Kidney (tissue), 14 donors: Measurements from ENCODE around the gene C16orf74. TPM values are rescaled to one million over a fixed set of nuclear protein-coding genes. Genes with fewer than 3 reads are reported as not detected.

ENCODE experiments used
- DNase-seq, 5 donors: peaks; one replicate each; pipeline ENCODE4 v3.0.0-alpha.2; 2013 to 2020
- FAIRE-seq: peaks from 2 replicates; lab custom pipeline; 2012; peaks lifted over from hg19 to GRCh38; lab: Jason Lieb, UNC
- H3K27ac ChIP-seq, 2 donors: one replicate each; pipeline ENCODE4 v1.7.0; 2013; ENCODE audit warnings: low read depth in 2 of 2, low read length in 2 of 2, inconsistent platforms in 1 of 2
- H3K27me3 ChIP-seq: one replicate; pipeline ENCODE4 v1.7.1; 2013; ENCODE audit warnings: low read length, inconsistent platforms; ENCODE audit not compliant: control insufficient read depth, insufficient read depth
- H3K36me3 ChIP-seq, 3 donors: one replicate each; pipeline versions ENCODE4 v1.7.0 to v1.7.1; 2013; ENCODE audit warnings: low read length in 3 of 3, control low read depth in 1 of 3, inconsistent platforms in 1 of 3; ENCODE audit not compliant: insufficient read depth in 3 of 3, control insufficient read depth in 2 of 3
- H3K4me1 ChIP-seq, 3 donors: one replicate each; pipeline versions ENCODE4 v1.7.0 to v1.7.1; 2013; ENCODE audit warnings: low read length in 3 of 3, inconsistent platforms in 1 of 3, low read depth in 1 of 3; ENCODE audit not compliant: control insufficient read depth in 2 of 3, insufficient read depth in 2 of 3
- H3K4me3 ChIP-seq, 3 donors: one replicate each; pipeline versions ENCODE4 v1.7.0 to v1.8.1; 2013; ENCODE audit warnings: low read length in 3 of 3, control low read depth in 1 of 3, inconsistent platforms in 1 of 3
- H3K9ac ChIP-seq, 3 donors: one replicate each; pipeline versions ENCODE4 v1.7.0 to v1.7.1; 2013; ENCODE audit warnings: low read length in 3 of 3, control low read depth in 1 of 3, inconsistent platforms in 1 of 3
- H3K9me3 ChIP-seq, 3 donors: one replicate each; pipeline versions ENCODE4 v1.7.0 to v1.7.1; 2013; ENCODE audit warnings: low read length in 3 of 3, control low read depth in 1 of 3, inconsistent platforms in 1 of 3; ENCODE audit not compliant: control insufficient read depth in 2 of 3, insufficient read depth in 1 of 3
- intact Hi-C: fragments of 100-400 bp; cut with DNase I; formaldehyde crosslinking; loops from one replicate; pipeline ENCODE4 v1.11.1; 2022
- polyA plus RNA-seq: library from polyadenylated mRNA; stranded (reverse); fragments of 350-450 nt; fragmentation: Illumina TruSeq; extraction: RNeasy Lipid Tissue Mini Kit (QIAGEN cat#74804); gene quantifications from one replicate; pipeline ENCODE4 v1.2.3, GENCODE V29; 2014; ENCODE audit warnings: low read depth, low replicate concordance; ENCODE audit not compliant: insufficient read depth
- total RNA-seq: library from RNA; stranded (reverse); fragmentation: NEBNext Ultra II Directional; extraction: Animal tissue kit (Norgen Biotek cat#: 25700); gene quantifications from one replicate; pipeline ENCODE4 v1.2.1, GENCODE V29; 2021
- TF ChIP-seq, protein P1 (sequence below): IDR thresholded peaks from 3 replicates; pipeline ENCODE4 v1.5.1; 2012; ENCODE audit warnings: mild to moderate bottlenecking, moderate library complexity, borderline replicate concordance; ENCODE audit not compliant: insufficient read depth; ENCODE audit errors: extremely low read depth
- donor health status: control.
- donor health status: control.
- donor health status: control.
- donor health status: control.
- donor health status: control.
- donor health status: DM: yes; HTN: yes; CAD: no.
- donor health status: Normal renal cell carcinoma (clear cell type).

C16orf74 gene
- total and polyA plus RNA-seq, 2 donors from 2014 or later = 3.5 to 4.6 TPM

DNA sequence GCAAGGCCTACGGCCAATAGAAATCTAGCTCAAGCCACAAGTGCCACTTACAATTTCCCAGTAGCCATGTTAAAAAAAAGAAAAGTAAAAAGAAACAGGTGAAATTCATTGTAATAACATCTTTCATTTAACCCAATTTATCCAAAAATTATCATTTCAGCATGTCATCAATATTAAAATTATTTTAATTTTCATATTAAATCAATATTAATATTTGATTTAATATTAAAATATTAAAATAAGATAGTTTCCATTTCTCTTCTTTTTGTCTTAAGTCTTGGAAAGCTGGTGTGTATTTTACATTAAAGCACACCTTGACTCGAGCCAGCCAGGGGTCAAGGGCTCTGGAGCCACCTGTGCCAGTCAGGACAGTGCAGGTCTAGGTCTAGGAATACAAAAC, 12.7 kb upstream of the C16orf74 start:
- no peak overlapping the region for H3K9ac ChIP-seq
- FAIRE-seq = peak; percentile 87
- intact Hi-C loops = no loop called here

DNA sequence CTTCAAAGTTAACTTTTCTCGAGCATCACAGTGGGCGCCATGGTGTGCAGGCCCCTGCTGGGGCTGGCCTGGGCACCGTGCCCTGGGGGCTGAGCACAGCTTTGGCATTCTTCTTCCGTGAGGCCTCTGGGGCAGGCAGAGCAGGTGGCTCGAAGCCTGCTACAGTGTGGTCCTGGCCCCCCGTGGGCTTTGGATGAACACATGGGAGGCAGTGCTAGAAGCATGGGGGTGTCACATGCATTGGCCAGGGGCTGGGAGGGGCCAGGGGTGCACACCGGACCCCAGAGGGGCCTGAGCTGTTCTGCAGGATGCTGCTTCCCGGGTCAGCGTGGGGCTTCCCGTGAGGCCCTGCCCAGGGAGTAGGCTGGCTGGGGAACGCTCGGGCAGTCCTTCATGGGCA, 12.1 kb upstream of the C16orf74 start:
- DNase-seq = peak in 1 of 5 donors; percentile 56

More for the DNA sequence above, 12.7 kb upstream of the C16orf74 start:
- Histone ChIP-seq H3K4me1 (no peaks in the 10 kb centered on the region), H3K9me3 (no peaks in the 10 kb centered on the region), H3K36me3 (no peaks in the 10 kb centered on the region), H3K4me3 (no peak overlapping the region), H3K27ac (no peak overlapping the region), H3K27me3 (no peaks in the 10 kb centered on the region)
- no peak for DNase-seq
- TF ChIP-seq, protein P1, sequence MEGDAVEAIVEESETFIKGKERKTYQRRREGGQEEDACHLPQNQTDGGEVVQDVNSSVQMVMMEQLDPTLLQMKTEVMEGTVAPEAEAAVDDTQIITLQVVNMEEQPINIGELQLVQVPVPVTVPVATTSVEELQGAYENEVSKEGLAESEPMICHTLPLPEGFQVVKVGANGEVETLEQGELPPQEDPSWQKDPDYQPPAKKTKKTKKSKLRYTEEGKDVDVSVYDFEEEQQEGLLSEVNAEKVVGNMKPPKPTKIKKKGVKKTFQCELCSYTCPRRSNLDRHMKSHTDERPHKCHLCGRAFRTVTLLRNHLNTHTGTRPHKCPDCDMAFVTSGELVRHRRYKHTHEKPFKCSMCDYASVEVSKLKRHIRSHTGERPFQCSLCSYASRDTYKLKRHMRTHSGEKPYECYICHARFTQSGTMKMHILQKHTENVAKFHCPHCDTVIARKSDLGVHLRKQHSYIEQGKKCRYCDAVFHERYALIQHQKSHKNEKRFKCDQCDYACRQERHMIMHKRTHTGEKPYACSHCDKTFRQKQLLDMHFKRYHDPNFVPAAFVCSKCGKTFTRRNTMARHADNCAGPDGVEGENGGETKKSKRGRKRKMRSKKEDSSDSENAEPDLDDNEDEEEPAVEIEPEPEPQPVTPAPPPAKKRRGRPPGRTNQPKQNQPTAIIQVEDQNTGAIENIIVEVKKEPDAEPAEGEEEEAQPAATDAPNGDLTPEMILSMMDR = no peak

DNA sequence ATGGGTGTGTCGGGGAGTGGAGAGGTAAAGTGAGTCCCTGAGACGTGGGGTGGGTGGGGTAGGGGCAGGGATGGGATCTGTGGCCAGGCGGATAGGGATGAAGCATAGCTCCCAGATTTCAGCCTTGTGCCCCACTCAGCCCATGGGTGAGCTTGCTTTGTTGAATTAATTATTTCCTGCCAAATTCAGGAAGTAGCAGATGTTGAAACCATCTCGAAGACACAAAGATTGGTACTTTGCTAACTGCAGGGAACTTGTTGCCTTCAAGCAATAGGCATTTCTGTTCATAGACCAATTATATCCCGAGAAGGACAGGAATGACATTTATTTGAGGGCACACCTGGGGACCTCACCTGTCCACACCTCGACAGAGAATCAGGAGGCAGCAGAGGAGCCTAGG, 11.0 kb upstream of the C16orf74 start:
- TF ChIP-seq, protein P1 = no peak
- no peak overlapping the region for H3K4me3 ChIP-seq
- intact Hi-C loops = no loop called here
- no peaks in the 10 kb centered on the region for H3K4me1 ChIP-seq
- FAIRE-seq (no peak), DNase-seq (no peak)
- H3K9ac ChIP-seq = no peak overlapping the region
- H3K27ac ChIP-seq = no peak overlapping the region
- no peaks in the 10 kb centered on the region for H3K36me3 ChIP-seq
- H3K9me3 ChIP-seq = no peaks in the 10 kb centered on the region
- no peaks in the 10 kb centered on the region for H3K27me3 ChIP-seq

More for the DNA sequence above, 12.1 kb upstream of the C16orf74 start:
- Histone ChIP-seq H3K9me3 (no peaks in the 10 kb centered on the region), H3K27ac (no peak overlapping the region), H3K36me3 (no peaks in the 10 kb centered on the region), H3K9ac (no peak overlapping the region), H3K4me1 (no peaks in the 10 kb centered on the region), H3K27me3 (no peaks in the 10 kb centered on the region), H3K4me3 (no peak overlapping the region)
- FAIRE-seq = no peak
- TF ChIP-seq, protein P1 = no peak
- intact Hi-C loops = no loop called here
